Mesendoderm (in vitro differentiated cells): Measurements from ENCODE around the gene EPB41L2.

Source experiments
- DNase-seq: peaks from one replicate; pipeline ENCODE4 v3.0.0; 2013
- H2AK5ac ChIP-seq: 2 replicates; pipeline ENCODE4 v1.6.1; 2013; ENCODE audit warnings: low read length, inconsistent platforms
- H2BK120ac ChIP-seq: 2 replicates; pipeline ENCODE4 v1.6.1; 2013; ENCODE audit warnings: low read depth, mild to moderate bottlenecking, low read length, moderate library complexity, mixed read lengths
- H2BK15ac ChIP-seq: replicated peaks from 2 replicates; pipeline ENCODE4 v1.6.1; 2013; ENCODE audit warnings: low read depth, mild to moderate bottlenecking, moderate library complexity
- H2BK5ac ChIP-seq: 2 replicates; pipeline ENCODE4 v1.6.1; 2013; ENCODE audit warnings: low read length, inconsistent platforms
- H3K18ac ChIP-seq: 2 replicates; pipeline ENCODE4 v1.6.1; 2013; ENCODE audit warnings: mild to moderate bottlenecking, low read length, mixed read lengths
- H3K23ac ChIP-seq: one replicate; pipeline ENCODE4 v1.6.1; 2013; ENCODE audit warnings: low read length
- H3K27ac ChIP-seq: 2 replicates; pipeline ENCODE4 v1.5.1; 2013; ENCODE audit warnings: low read depth, mild to moderate bottlenecking, inconsistent platforms, low read length, moderate library complexity
- H3K27me3 ChIP-seq: 2 replicates; pipeline ENCODE4 v1.6.1; 2013; ENCODE audit warnings: low read length, control low read depth, mild to moderate bottlenecking, inconsistent platforms; ENCODE audit not compliant: insufficient read depth, poor library complexity
- H3K36me3 ChIP-seq: 2 replicates; pipeline ENCODE4 v1.6.1; 2013; ENCODE audit warnings: low read length, inconsistent platforms; ENCODE audit not compliant: control insufficient read depth, insufficient read depth
- H3K4ac ChIP-seq: one replicate; pipeline ENCODE4 v1.6.1; 2013; ENCODE audit warnings: low read depth, mild to moderate bottlenecking, low read length, moderate library complexity
- H3K4me1 ChIP-seq: 2 replicates; pipeline ENCODE4 v1.6.1; 2013; ENCODE audit warnings: low read depth, low read length, inconsistent platforms; ENCODE audit not compliant: control insufficient read depth
- H3K4me2 ChIP-seq: 2 replicates; pipeline ENCODE4 v1.6.1; 2013; ENCODE audit warnings: low read length
- H3K4me3 ChIP-seq: 2 replicates; pipeline ENCODE4 v1.5.1; 2013; ENCODE audit warnings: mild to moderate bottlenecking, low read length
- H3K56ac ChIP-seq: one replicate; pipeline ENCODE4 v1.6.1; 2013; ENCODE audit warnings: low read length
- H3K79me1 ChIP-seq: 2 replicates; pipeline ENCODE4 v1.6.1; 2013; ENCODE audit warnings: low read length, inconsistent platforms
- H3K79me2 ChIP-seq: 2 replicates; pipeline ENCODE4 v1.6.1; 2013; ENCODE audit warnings: mild to moderate bottlenecking, low read length; ENCODE audit not compliant: control insufficient read depth, insufficient read depth
- H3K9ac ChIP-seq: 2 replicates; pipeline ENCODE4 v1.6.1; 2013; ENCODE audit warnings: low read length, inconsistent platforms
- H4K5ac ChIP-seq: one replicate; pipeline ENCODE4 v1.6.1; 2013; ENCODE audit warnings: low read length
- H4K8ac ChIP-seq: one replicate; pipeline ENCODE4 v1.6.1; 2013; ENCODE audit warnings: low read depth, mild to moderate bottlenecking, control low read depth, low read length, moderate library complexity
- WGBS: extraction: QIAGEN DNeasy Blood & Tissue Kit; methylation state at CpG from one replicate; pipeline ENCODE4 v1.1.7; 2013; ENCODE audit warnings: low lambda C conversion rate, missing lambda C conversion rate; ENCODE audit not compliant: insufficient coverage; ENCODE audit errors: extremely low coverage; 5-methylcytosine and 5-hydroxymethylcytosine counted together

EPB41L2 gene

GRCh38 chr6:131061751-131062119, 1.3 kb downstream of the EPB41L2 start:
- DNase-seq = no peak
- Histone ChIP-seq H3K36me3 (no peaks in the 10 kb centered on the region), H3K56ac (peak overlapping the region; percentile 94), H3K27ac (no peak overlapping the region), H3K79me2 (peaks cover 30% of the 10 kb centered on the region), H3K9ac (peak overlapping the region; percentile 92), H3K4me3 (peak overlapping the region; percentile 84), H4K8ac (no peak overlapping the region), H4K5ac (no peak overlapping the region), H2BK5ac (no peak overlapping the region), H2BK15ac (no peak overlapping the region), H3K79me1 (peaks cover 5% of the 10 kb centered on the region), H2BK120ac (no peak overlapping the region), H3K4me1 (peaks cover 2% of the 10 kb centered on the region), H3K23ac (no peak overlapping the region), H3K4ac (no peak overlapping the region), H3K4me2 (peak overlapping the region; percentile 49), H2AK5ac (no peak overlapping the region), H3K27me3 (no peaks in the 10 kb centered on the region), H3K18ac (peak overlapping the region; percentile 31)
- WGBS = no CpG with 5 or more reads among the region's 10 CpGs

GRCh38 chr6:131061041-131061750, 1.8 kb downstream of the EPB41L2 start:
- Histone ChIP-seq H3K79me1 (peaks cover 7% of the 10 kb centered on the region), H3K4ac (no peak overlapping the region), H3K9ac (peak overlapping the region; percentile 92), H2BK5ac (no peak overlapping the region), H2BK120ac (no peak overlapping the region), H3K56ac (peak overlapping the region; percentile 6), H3K27ac (no peak overlapping the region), H3K36me3 (no peaks in the 10 kb centered on the region), H3K23ac (no peak overlapping the region), H3K18ac (no peak overlapping the region), H3K4me3 (no peak overlapping the region), H2BK15ac (no peak overlapping the region), H2AK5ac (no peak overlapping the region), H3K4me2 (peak overlapping the region; percentile 11), H4K5ac (no peak overlapping the region), H3K4me1 (peaks cover 2% of the 10 kb centered on the region), H3K27me3 (no peaks in the 10 kb centered on the region), H4K8ac (no peak overlapping the region), H3K79me2 (peaks cover 33% of the 10 kb centered on the region)
- WGBS = no CpG with 5 or more reads among the region's 9 CpGs
- DNase-seq = peak; percentile 76

- DNase-seq = no peak
- Histone ChIP-seq H4K8ac (no peak overlapping the region), H3K4me2 (no peak overlapping the region), H3K23ac (no peak overlapping the region), H2BK5ac (no peak overlapping the region), H3K4me1 (peaks cover 2% of the 10 kb centered on the region), H2BK120ac (no peak overlapping the region), H3K79me2 (peaks cover 38% of the 10 kb centered on the region), H3K9ac (no peak overlapping the region), H4K5ac (no peak overlapping the region), H3K56ac (no peak overlapping the region), H3K18ac (no peak overlapping the region), H3K4ac (no peak overlapping the region), H2BK15ac (no peak overlapping the region), H3K27ac (no peak overlapping the region), H3K36me3 (no peaks in the 10 kb centered on the region), H3K27me3 (no peaks in the 10 kb centered on the region), H3K79me1 (peaks cover 12% of the 10 kb centered on the region), H2AK5ac (no peak overlapping the region), H3K4me3 (no peak overlapping the region)
- whole genome bisulfite sequencing = no CpG with 5 or more reads among the region's 3 CpGs
Observed at GRCh38 chr6:131060311-131060710, 2.7 kb downstream of the EPB41L2 start.

- Histone ChIP-seq H2AK5ac (no peak overlapping the region), H3K4me1 (peaks cover 2% of the 10 kb centered on the region), H3K18ac (no peak overlapping the region), H2BK120ac (no peak overlapping the region), H3K23ac (no peak overlapping the region), H3K79me1 (peaks cover 18% of the 10 kb centered on the region), H3K36me3 (no peaks in the 10 kb centered on the region), H3K4me2 (no peak overlapping the region), H3K56ac (no peak overlapping the region), H3K9ac (no peak overlapping the region), H3K79me2 (peaks cover 44% of the 10 kb centered on the region), H3K27me3 (no peaks in the 10 kb centered on the region), H4K8ac (no peak overlapping the region), H3K4me3 (no peak overlapping the region), H2BK5ac (no peak overlapping the region), H3K4ac (no peak overlapping the region), H4K5ac (no peak overlapping the region), H2BK15ac (no peak overlapping the region), H3K27ac (no peak overlapping the region)
- no CpG with 5 or more reads among the region's 4 CpGs for WGBS
- DNase-seq = peak; percentile 28
Observed at GRCh38 chr6:131059486-131059885, 3.6 kb downstream of the EPB41L2 start.

- Histone ChIP-seq H3K79me2 (peaks cover 50% of the 10 kb centered on the region), H2AK5ac (no peak overlapping the region), H3K56ac (no peak overlapping the region), H2BK15ac (no peak overlapping the region), H3K4me1 (peaks cover 2% of the 10 kb centered on the region), H2BK120ac (no peak overlapping the region), H3K4me2 (no peak overlapping the region), H2BK5ac (no peak overlapping the region), H3K18ac (no peak overlapping the region), H4K5ac (no peak overlapping the region), H4K8ac (no peak overlapping the region), H3K9ac (no peak overlapping the region), H3K23ac (no peak overlapping the region), H3K36me3 (no peaks in the 10 kb centered on the region), H3K27ac (no peak overlapping the region), H3K4me3 (no peak overlapping the region), H3K27me3 (no peaks in the 10 kb centered on the region), H3K79me1 (peaks cover 28% of the 10 kb centered on the region), H3K4ac (no peak overlapping the region)
- no CpG with 5 or more reads among the region's 1 CpG for WGBS
- DNase-seq = no peak
Observed at GRCh38 chr6:131058236-131058635, 4.8 kb downstream of the EPB41L2 start.
